HG02763 (cell line): ENCODE results near the gene NUDT4.

ENCODE experiments used
- ATAC-seq: cut with Tn5 transposase; IDR thresholded peaks from one replicate; pipeline ENCODE4 v1.9.1; 2021; ENCODE audit warnings: mild to moderate bottlenecking, moderate library complexity; ENCODE audit not compliant: unreplicated experiment

NUDT4 gene

DNA sequence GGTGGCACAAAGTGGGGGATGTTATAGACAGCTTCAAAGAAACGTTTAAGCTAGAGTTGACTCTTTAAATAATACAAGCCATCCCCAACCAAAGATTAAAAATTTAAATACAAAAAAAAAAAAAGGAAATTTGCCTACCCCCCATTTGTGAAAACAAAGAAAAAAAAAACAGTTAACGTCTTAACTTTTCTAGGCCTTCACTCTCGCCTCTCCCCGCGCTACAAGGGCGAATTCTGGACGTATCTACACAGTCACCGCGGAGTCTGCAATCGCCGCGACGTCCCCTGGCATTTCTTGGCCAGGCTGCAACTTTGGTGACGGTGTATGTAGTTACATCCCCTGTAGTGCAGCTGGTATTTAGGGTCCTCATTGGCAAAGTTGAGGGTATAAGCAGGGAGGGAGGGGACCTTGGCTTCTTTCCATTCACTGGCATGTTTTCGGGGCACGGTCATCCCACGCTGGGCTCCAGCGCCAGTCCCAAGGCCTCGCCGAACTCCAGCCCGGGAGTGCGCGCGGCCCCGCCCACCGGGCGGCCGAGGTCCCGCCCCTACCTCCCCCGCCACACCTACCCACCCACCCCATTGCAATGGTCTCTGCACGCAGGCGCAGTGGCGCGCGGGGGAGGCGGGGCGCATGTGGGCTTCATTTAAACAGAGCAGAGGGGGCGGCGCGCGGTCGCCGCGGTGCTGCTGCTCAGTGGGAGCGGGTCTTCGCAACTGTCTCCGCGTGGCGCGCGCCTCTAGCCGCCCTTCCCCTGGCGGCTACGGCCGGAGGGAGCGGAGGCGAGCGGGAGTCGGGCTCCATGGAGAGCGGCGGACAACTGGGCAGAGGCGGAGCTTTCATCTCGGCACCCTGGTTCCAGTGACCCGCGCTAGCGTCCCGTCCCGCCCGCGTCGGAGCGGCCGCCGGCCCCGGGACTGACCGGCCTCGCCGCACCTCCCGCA, at the start of gene NUDT4:
NUDT4 (plus strand) TSS at position 674 of the 944 bp plus-strand sequence. CDS start 398 bp downstream, outside the sequence.
- ATAC-seq, result peak; percentile 64

GRCh38 chr12:93333054-93333453, 44.7 kb upstream of the NUDT4 start:
- ATAC-seq, result no peak

- ATAC-seq, result no peak
These were observed 43.9 kb upstream of the NUDT4 start for GRCh38 chr12:93333828-93334227.

- ATAC-seq, result no peak
These were observed 42.0 kb upstream of the NUDT4 start for GRCh38 chr12:93335603-93336162.

DNA sequence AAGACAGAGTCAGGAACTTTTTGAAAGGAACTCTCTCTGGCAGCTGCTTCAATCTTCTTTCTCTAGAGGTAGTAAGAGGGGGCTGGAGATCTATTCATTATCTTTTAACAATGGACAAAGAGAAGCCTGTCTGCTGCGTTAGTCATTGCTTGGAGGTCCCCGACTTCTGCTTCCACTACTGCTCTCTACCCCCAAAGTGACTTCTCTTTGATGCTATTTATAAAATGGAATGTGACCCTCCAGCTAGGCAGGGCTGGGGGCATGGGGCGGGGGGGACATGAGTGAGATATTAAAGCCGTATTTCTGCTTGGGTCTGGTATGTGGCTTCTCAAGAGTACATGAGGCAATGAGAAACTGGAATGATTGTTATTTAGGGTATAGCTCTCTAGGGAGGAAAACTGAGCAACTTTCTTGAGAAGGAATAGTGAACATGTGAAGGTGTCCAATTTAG, 41.4 kb upstream of the NUDT4 start:
- no peak for ATAC-seq

DNA sequence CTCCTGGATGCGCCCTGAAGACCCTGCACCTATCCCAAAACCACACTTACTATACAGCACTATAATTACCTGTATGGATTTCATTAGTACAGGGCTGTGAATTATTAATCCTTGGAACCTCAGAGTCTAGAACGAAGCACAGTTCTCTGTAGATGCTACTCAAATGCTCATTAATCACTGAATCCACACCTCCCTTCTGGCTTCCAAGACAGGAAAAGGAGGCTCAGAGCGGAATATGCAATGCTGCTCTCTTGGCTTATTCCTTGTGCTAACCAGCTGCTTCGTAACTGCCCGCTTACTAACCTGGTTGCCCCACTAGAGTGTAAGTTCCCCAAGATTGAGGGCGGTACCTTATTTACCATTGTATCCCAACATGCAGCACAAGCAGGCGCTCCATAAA, 39.1 kb upstream of the NUDT4 start:
- ATAC-seq, result no peak

- no peak for ATAC-seq
These were observed 38.0 kb upstream of the NUDT4 start for GRCh38 chr12:93339695-93340094.

GRCh38 chr12:93341409-93342049, 36.2 kb upstream of the NUDT4 start:
- ATAC-seq, result no peak

DNA sequence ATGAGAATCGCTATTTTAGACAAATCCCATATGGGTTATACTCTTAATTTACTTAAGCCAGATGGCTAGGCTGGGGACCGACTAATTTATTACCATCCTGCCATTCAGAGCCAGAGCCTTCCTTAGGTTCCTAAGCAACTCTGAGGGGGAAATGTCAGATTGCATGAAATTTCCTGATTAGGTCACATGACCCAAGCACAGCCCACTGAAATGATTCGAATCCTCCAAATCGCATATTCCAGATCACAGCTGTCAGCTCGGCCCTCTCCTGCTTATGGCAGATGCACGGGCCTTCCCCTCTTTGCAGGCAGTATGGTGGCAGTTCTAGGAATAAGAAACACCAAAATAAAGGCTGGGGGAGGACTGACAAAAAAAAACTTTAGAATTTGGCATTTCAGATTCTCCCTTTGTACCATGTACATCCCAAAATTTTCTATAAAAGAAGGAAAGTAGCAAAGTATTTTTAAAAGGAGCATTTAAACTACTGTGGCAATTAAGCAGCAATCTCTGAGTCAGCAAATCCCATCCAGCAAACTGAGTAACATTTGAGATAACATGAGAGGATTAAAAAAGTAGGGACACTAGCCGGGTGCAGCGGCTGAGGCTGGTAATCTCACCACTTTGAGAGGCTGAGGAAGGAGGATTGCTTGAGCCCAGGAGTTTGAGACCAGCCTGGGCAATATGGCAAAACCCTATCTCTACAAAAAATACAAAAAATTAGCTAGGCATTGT, 30.5 kb upstream of the NUDT4 start:
- ATAC-seq, result no peak

DNA sequence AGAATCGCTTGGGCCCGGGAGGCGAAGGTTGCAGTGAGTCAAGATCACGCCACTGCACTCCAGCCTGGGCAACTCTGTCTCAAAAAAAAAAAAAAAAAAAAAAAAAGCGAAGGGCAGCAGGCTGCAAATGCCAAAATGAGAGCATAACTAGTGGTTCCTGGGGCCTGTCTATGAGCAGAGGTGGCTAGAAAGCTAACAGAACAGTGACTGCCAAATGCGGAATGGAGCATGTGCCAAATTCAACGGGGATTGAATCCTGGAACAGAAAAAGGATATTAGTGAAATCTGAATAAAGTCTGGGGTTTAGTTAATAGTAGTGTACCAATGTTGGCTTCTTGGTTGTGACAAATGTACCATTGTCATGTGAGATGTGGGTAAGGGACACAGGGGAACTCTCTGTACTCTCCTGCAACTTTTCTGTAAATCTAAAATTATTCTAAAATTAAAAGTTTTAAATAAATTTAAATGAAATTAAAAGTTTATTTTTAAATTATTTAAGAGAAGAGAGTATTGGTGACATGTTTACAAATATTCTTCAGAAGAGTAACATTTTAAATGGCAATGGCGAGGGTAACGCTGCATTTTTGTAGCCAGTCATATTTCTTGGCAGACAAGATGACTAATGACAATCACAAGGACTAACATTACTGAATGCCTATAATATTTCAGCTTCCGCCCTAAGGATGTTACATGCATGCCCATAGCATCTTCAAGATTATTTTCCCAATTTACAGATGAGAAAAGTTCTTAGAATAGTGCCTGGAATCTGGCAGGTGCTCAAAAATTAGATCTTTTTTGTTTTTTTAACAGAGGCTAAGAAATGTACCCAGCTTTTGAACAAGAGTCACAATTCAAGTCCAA, 28.9 kb upstream of the NUDT4 start:
- ATAC-seq, result no peak

DNA sequence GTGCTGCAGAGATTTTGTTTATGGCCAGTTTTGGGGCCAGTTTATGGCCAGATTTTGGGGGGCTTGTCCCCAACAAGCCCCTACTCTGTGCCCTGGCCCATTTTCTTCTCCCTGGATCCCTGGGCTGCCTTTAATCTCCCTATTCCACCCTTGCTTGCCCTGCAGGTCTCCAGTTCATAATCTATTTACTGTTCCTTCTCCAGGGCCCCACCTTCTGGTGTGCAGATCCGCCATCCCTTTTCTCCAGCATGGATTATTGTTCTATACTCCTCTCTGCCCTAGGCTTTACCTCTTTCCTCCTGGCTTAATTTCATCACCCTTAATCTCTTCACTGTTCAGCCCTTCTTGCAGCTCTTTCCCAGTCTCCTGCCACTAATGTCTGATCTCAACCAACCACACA, 26.0 kb upstream of the NUDT4 start:
- no peak for ATAC-seq

DNA sequence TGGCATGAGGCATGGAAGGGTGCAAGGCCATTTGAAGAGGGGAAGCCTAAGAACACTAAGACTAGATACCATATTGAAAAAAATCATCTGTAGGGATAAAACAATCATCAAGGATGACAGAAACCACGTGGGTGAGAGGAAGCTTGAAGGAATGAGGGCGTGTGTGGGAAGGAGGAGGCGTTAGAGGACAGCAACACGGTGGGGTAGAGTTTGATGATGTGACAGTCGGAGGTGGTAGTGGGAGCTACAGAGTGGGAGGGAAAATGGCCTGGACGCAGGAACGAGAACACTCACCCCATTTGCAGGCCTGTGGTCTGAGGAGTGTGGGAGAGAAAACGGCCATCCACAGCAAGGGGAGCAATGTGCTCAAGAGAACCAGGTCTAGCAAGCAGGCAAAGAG, 25.4 kb upstream of the NUDT4 start:
- no peak for ATAC-seq

DNA sequence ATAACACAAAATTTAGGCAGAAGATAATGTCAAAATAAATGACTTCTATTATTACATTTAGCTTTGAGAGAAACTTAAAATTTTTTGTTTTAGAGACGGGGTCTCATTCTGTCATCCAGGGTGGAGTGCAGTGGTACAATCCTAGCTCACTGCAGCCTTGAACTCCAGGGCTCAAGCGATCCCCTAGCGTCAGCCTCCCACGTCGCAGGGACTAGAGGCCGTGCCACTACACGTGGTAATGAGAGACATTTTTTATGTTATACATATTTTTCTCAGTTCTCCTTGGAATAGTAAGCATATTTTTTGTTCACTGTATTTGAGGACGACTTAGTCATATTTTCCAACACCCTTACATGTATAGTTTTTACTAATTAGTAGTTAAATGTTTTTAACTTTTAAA, 21.5 kb upstream of the NUDT4 start:
- no peak for ATAC-seq

GRCh38 chr12:93358058-93358457, 19.7 kb upstream of the NUDT4 start:
- peak; percentile 76 for ATAC-seq

DNA sequence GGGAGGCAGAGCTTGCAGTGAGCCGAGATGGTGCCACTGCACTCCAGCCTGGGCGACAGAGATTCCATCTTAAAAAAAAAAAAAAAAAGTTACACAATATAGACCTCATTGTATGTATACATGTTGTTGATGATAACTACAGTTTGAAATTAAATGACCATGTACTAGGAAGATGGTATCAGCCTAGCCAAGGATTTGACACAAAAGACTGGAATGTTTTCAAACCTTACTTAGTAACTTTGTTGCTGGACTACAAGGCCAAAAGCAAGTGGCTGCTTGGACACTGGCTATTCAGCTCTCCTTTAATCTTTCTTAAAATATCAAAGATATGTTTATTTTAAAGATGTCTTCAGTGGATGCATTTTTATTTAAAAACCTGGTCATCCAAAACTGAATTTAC, 18.9 kb upstream of the NUDT4 start:
- no peak for ATAC-seq

DNA sequence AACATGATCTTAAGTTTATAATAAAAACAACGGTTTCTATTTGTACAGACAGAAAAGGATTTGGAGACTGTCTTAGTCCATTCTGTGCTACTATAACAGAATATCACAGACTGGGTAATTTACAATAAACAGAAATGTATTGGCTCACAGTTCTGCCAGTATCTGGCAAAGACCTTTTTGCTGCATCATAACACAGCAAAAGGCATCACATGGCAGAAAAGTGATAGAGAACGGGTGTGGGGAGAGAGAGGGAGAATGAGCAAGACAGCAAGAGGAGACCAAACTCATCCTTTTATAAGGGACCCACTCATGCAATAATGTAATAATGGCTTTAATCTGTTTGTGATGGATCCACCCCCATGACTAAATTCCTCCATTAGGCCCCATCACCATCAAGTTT, 17.0 kb upstream of the NUDT4 start:
- no peak for ATAC-seq

GRCh38 chr12:93361151-93361919, 16.4 kb upstream of the NUDT4 start:
- ATAC-seq, result no peak

GRCh38 chr12:93363841-93364297, 13.9 kb upstream of the NUDT4 start:
- ATAC-seq, result no peak
